Mesenchymal stem cell (in vitro differentiated cells and primary cell): ENCODE measurements around the gene ZNF724. TPM values are rescaled to one million over a fixed set of nuclear protein-coding genes. Genes with fewer than 3 reads are reported as not detected.
"Not testable (repeated sequence)": the region's sequence is repeated elsewhere in the genome, so short reads cannot be mapped to it uniquely, and the experiment has no call there.

ENCODE experiments used
- DNase-seq: peaks from one replicate; pipeline ENCODE4 v3.0.0-alpha.2; 2013
- H2AFZ ChIP-seq: one replicate; pipeline ENCODE4 v1.6.1; 2013; ENCODE audit warnings: low read depth, mild to moderate bottlenecking, control low read depth, inconsistent platforms, low read length, moderate library complexity
- H2AK5ac ChIP-seq: 2 replicates; pipeline ENCODE4 v1.6.1; 2013; ENCODE audit warnings: low read length, moderate library complexity, mild to moderate bottlenecking, inconsistent platforms; ENCODE audit not compliant: severe bottlenecking
- H2BK120ac ChIP-seq: one replicate; pipeline ENCODE4 v1.6.1; 2013; ENCODE audit warnings: low read depth, mild to moderate bottlenecking, inconsistent platforms, low read length, moderate library complexity
- H2BK12ac ChIP-seq, 2 experiments: one replicate each; pipeline ENCODE4 v1.6.1; 2013; ENCODE audit warnings: inconsistent platforms in 2 of 2, low read length in 2 of 2, mild to moderate bottlenecking in 2 of 2, moderate library complexity in 2 of 2, control low read depth in 1 of 2
- H2BK15ac ChIP-seq: one replicate; pipeline ENCODE4 v1.6.1; 2013; ENCODE audit warnings: mild to moderate bottlenecking, low read depth, inconsistent platforms; ENCODE audit not compliant: poor library complexity, severe bottlenecking
- H2BK5ac ChIP-seq: 2 replicates; pipeline ENCODE4 v1.6.1; 2013; ENCODE audit warnings: low read depth, mild to moderate bottlenecking, low read length, control low read depth, inconsistent platforms; ENCODE audit not compliant: poor library complexity, severe bottlenecking
- H3K14ac ChIP-seq, 2 experiments: one replicate each; pipeline ENCODE4 v1.6.1; 2013; ENCODE audit warnings: inconsistent platforms in 2 of 2, low read length in 2 of 2, control low read depth in 1 of 2, mild to moderate bottlenecking in 1 of 2, moderate library complexity in 1 of 2
- H3K18ac ChIP-seq, 2 experiments: one replicate each; pipeline ENCODE4 v1.6.1; 2013; ENCODE audit warnings: inconsistent platforms in 2 of 2, low read length in 2 of 2, control low read depth in 1 of 2, low read depth in 1 of 2, mild to moderate bottlenecking in 1 of 2
- H3K23ac ChIP-seq, 2 experiments: one replicate each; pipeline ENCODE4 v1.6.1; 2013; ENCODE audit warnings: inconsistent platforms in 2 of 2, low read length in 2 of 2, mild to moderate bottlenecking in 2 of 2, moderate library complexity in 2 of 2, control low read depth in 1 of 2
- H3K27ac ChIP-seq: 2 replicates; pipeline ENCODE4 v1.5.1; 2013; ENCODE audit warnings: mild to moderate bottlenecking, moderate library complexity, low read length, control low read depth, inconsistent platforms; ENCODE audit not compliant: poor library complexity, severe bottlenecking
- H3K27me3 ChIP-seq, 2 experiments: 2 replicates each; pipeline versions ENCODE4 v1.6.1 to v1.7.0; 2013; ENCODE audit warnings: low read length in 2 of 2, mild to moderate bottlenecking in 2 of 2, moderate library complexity in 2 of 2, control low read depth in 1 of 2, inconsistent platforms in 1 of 2; ENCODE audit not compliant: control insufficient read depth in 1 of 2, insufficient read depth in 1 of 2
- H3K36me3 ChIP-seq, 2 experiments: 2 replicates each; pipeline versions ENCODE4 v1.6.1 to v1.7.0; 2013; ENCODE audit warnings: low read length in 2 of 2, control low read depth in 1 of 2, inconsistent platforms in 1 of 2, low read depth in 1 of 2, mild to moderate bottlenecking in 1 of 2; ENCODE audit not compliant: insufficient read depth in 2 of 2, control insufficient read depth in 1 of 2
- H3K4ac ChIP-seq, 2 experiments: one replicate each; pipeline ENCODE4 v1.6.1; 2013; ENCODE audit warnings: inconsistent platforms in 2 of 2, low read length in 2 of 2, mild to moderate bottlenecking in 2 of 2, moderate library complexity in 2 of 2, control low read depth in 1 of 2, low read depth in 1 of 2
- H3K4me1 ChIP-seq: 2 replicates; pipeline ENCODE4 v1.6.1; 2013; ENCODE audit warnings: low read depth, low read length, control low read depth; ENCODE audit not compliant: control insufficient read depth, insufficient read depth
- H3K4me2 ChIP-seq: 2 replicates; pipeline ENCODE4 v1.6.1; 2013; ENCODE audit warnings: low read length, mild to moderate bottlenecking, inconsistent platforms; ENCODE audit not compliant: poor library complexity, severe bottlenecking
- H3K4me3 ChIP-seq, 2 experiments: 2 replicates each; pipeline versions ENCODE4 v1.5.1 to v1.7.0; 2013; ENCODE audit warnings: low read length in 2 of 2, mild to moderate bottlenecking in 2 of 2, control low read depth in 1 of 2, low read depth in 1 of 2; ENCODE audit not compliant: insufficient read depth in 1 of 2
- H3K79me1 ChIP-seq: replicated peaks from 2 replicates; pipeline ENCODE4 v1.6.1; 2013; ENCODE audit warnings: mild to moderate bottlenecking, control low read depth, low read length, inconsistent platforms; ENCODE audit not compliant: poor library complexity, severe bottlenecking
- H3K9ac ChIP-seq: 2 replicates; pipeline ENCODE4 v1.7.0; 2013; ENCODE audit warnings: mild to moderate bottlenecking, low read length, moderate library complexity
- H3K9me3 ChIP-seq: 2 replicates; pipeline ENCODE4 v1.7.0; 2013; ENCODE audit warnings: mild to moderate bottlenecking, low read length; ENCODE audit not compliant: control insufficient read depth
- H4K8ac ChIP-seq: one replicate; pipeline ENCODE4 v1.6.1; 2013; ENCODE audit warnings: inconsistent platforms, mild to moderate bottlenecking, low read length, moderate library complexity
- H4K91ac ChIP-seq: one replicate; pipeline ENCODE4 v1.6.1; 2013; ENCODE audit warnings: mild to moderate bottlenecking, low read length, inconsistent platforms
- WGBS: methylation state at CpG from one replicate; pipeline ENCODE4 v1.1.7; 2013; ENCODE audit warnings: mixed read lengths; 5-methylcytosine and 5-hydroxymethylcytosine counted together
- polyA plus RNA-seq, 2 experiments: library from polyadenylated mRNA; stranded (reverse); fragments of 200-250 nt; gene quantifications; one replicate each; pipeline ENCODE4 v1.2.3, GENCODE V29; 2013

ZNF724 gene
- 1.8 TPM for polyA plus RNA-seq (2013, experiment 1 of 2)
- 1.4 TPM for polyA plus RNA-seq (2013, experiment 2 of 2)

DNA sequence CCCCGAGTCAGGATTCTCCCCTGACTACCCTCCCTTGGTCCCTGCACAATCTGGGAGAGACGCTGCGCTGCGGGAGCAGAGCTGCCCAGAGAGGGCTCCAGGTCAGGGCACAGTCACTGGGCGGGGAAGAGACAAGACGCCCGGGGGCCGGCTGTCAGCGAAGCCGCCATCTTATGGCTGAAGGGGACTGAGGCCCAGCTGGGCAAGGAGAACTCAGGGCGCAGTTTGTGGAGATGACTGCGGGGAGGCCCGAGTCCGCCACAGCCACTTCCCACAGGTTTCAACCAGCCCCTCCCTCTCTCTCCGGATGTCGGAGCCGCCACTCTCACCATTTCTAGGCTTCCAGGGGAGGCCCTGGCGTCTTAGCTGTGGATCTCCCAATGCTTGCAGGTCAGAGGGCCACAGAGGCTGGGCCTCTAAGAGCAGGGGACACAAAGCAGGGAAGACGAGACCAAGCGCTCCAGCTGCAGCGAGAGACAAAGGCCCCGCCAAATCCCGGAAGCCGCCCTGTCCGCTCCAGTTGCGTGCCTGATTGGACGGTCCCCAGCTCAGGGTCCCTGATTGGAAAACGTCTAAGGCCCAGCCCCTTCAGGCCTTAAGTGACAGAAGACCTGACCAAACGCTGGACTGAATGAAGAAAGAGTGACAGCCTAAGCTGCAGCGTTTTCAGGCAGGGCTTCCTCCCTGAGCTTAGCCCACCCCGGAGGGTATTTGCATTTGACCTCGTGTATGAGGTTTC lies at the start of gene ZNF724:
Gene ZNF724, minus strand, starts transcription at position 484 of the 739 bp plus-strand sequence. Its CDS starts 152 bp downstream, at position 332.
- Histone ChIP-seq H2AFZ (peak within 1 kb of the TSS; percentile 48), H3K4me1 (peaks cover 2% of the 10 kb centered on the region), H2BK15ac (peak within 1 kb of the TSS; percentile 69), H3K4me2 (peak within 1 kb of the TSS; percentile 89), H2BK12ac (no peak within 1 kb of the TSS), H3K36me3 (peaks cover 0 to 4% of the 10 kb centered on the region in 2 experiments), H3K79me1 (peaks cover 12% of the 10 kb centered on the region), H2BK5ac (no peak within 1 kb of the TSS), H3K27ac (peak within 1 kb of the TSS; percentile 74), H3K4me3 (peak within 1 kb of the TSS; percentile 85 to 93), H2BK120ac (peak within 1 kb of the TSS; percentile 19), H3K18ac (peak within 1 kb of the TSS; percentile 46 to 83), H3K23ac (no peak within 1 kb of the TSS), H4K8ac (peak within 1 kb of the TSS; percentile 64), H3K4ac (no peak within 1 kb of the TSS), H4K91ac (peak within 1 kb of the TSS; percentile 39), H3K27me3 (no peaks in the 10 kb centered on the region), H2AK5ac (no peak within 1 kb of the TSS), H3K14ac (no peak within 1 kb of the TSS), H3K9ac (peak within 1 kb of the TSS; percentile 91), H3K9me3 (peaks cover 16% of the 10 kb centered on the region)
- WGBS, result under 1% methylated on average over 30 of the region's 32 CpGs
- peak; percentile 99 for DNase-seq

GRCh38 chr19:23294141-23294540 lies 43.9 kb upstream of the ZNF724 start:
- H3K18ac ChIP-seq, result no peak overlapping the region
- no peak overlapping the region for H4K91ac ChIP-seq
- H3K9ac ChIP-seq, result no peak overlapping the region
- no peak overlapping the region for H2BK120ac ChIP-seq
- H2AFZ ChIP-seq, result no peak overlapping the region
- no peak overlapping the region for H2BK5ac ChIP-seq
- H3K79me1 ChIP-seq, result no peaks in the 10 kb centered on the region
- no peak for DNase-seq
- H4K8ac ChIP-seq, result no peak overlapping the region
- H3K4ac ChIP-seq, result no peak overlapping the region
- no peak overlapping the region for H2BK15ac ChIP-seq
- H2AK5ac ChIP-seq, result no peak overlapping the region
- peaks cover 35% of the 10 kb centered on the region for H3K9me3 ChIP-seq
- no peak overlapping the region for H3K23ac ChIP-seq
- 94% methylated on average over 3 of the region's 4 CpGs for WGBS
- H3K4me3 ChIP-seq, result no peak overlapping the region
- H3K14ac ChIP-seq, result no peak overlapping the region
- H3K27me3 ChIP-seq, result no peaks in the 10 kb centered on the region
- no peak overlapping the region for H3K4me2 ChIP-seq
- no peaks in the 10 kb centered on the region for H3K36me3 ChIP-seq
- H3K4me1 ChIP-seq, result no peaks in the 10 kb centered on the region
- H3K27ac ChIP-seq, result no peak overlapping the region
- H2BK12ac ChIP-seq, result no peak overlapping the region

- H3K14ac ChIP-seq, H3K4me3 ChIP-seq, H3K4ac ChIP-seq, DNase-seq, H3K4me1 ChIP-seq, H3K27me3 ChIP-seq, H4K91ac ChIP-seq, H3K23ac ChIP-seq, H3K9ac ChIP-seq, H2AK5ac ChIP-seq, H2BK12ac ChIP-seq, H2BK15ac ChIP-seq, H4K8ac ChIP-seq, H3K4me2 ChIP-seq, H2AFZ ChIP-seq, H2BK120ac ChIP-seq, H3K79me1 ChIP-seq, H2BK5ac ChIP-seq, H3K27ac ChIP-seq, H3K36me3 ChIP-seq, H3K18ac ChIP-seq: not testable (repeated sequence)
- peaks cover 39% of the 10 kb centered on the region for H3K9me3 ChIP-seq
- 93% methylated on average over 25 of the region's 26 CpGs for WGBS
These were observed 39.8 kb upstream of the ZNF724 start for GRCh38 chr19:23289966-23290365.

DNA sequence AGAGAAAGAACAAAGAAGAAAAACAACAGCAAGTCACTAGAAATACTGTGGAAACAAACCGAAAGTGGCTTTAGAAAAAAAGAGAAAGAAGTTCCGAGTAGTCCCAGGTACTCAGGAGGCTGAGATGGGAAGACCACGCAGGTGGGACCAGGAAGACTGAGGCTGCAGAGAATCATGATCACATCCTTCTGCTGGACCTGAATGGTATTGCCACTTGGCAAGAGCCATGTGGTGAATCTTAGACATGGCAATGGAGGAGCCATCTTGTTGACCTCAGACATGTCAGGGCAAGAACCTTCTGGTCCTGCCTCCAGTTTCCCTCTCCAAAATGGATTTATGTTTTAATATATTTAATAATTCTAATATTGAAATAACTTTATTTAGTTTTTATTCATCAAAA lies 37.4 kb upstream of the ZNF724 start:
- no peak overlapping the region for H4K91ac ChIP-seq
- no peak overlapping the region for H2BK120ac ChIP-seq
- no peaks in the 10 kb centered on the region for H3K79me1 ChIP-seq
- no peak for DNase-seq
- no peak overlapping the region for H4K8ac ChIP-seq
- no peak overlapping the region for H3K4me3 ChIP-seq
- no peak overlapping the region for H3K14ac ChIP-seq
- H3K4me1 ChIP-seq, result no peaks in the 10 kb centered on the region
- no peak overlapping the region for H2BK5ac ChIP-seq
- no peak overlapping the region for H3K18ac ChIP-seq
- 67% methylated on average over 3 of the region's 3 CpGs for WGBS
- no peak overlapping the region for H3K4ac ChIP-seq
- no peak overlapping the region for H3K23ac ChIP-seq
- no peaks in the 10 kb centered on the region for H3K27me3 ChIP-seq
- H2BK12ac ChIP-seq, result no peak overlapping the region
- no peak overlapping the region for H2AK5ac ChIP-seq
- H3K27ac ChIP-seq, result no peak overlapping the region
- H2BK15ac ChIP-seq, result no peak overlapping the region
- no peak overlapping the region for H3K9ac ChIP-seq
- H3K36me3 ChIP-seq, result no peaks in the 10 kb centered on the region
- no peak overlapping the region for H3K4me2 ChIP-seq
- peaks cover 26% of the 10 kb centered on the region for H3K9me3 ChIP-seq
- H2AFZ ChIP-seq, result no peak overlapping the region
